GM18858 (cell line): ENCODE measurements around the gene TSHZ2.

ENCODE experiments used
- ATAC-seq: cut with Tn5 transposase; IDR thresholded peaks from one replicate; pipeline ENCODE4 v1.9.1; 2021; ENCODE audit not compliant: unreplicated experiment

Gene TSHZ2

DNA sequence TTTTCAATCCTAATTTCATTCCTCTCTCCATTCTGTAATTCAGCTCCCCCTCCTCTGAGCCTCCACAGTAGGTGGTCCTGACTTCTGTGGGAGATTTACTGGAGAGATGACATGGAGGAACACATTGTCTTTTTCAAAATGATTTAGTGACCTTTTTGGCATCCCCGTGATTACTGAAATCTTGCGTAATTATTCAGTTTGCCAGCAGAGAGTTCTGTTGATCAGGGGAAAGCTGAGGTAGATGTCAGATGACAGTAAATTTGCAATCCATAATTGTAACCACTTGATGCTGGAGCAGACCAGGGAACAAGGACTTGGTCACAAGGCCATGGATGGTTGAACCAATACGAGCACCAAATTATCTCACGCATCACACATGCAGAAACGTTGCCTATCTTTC lies 302.2 kb downstream of the TSHZ2 start:
- no peak for ATAC-seq

DNA sequence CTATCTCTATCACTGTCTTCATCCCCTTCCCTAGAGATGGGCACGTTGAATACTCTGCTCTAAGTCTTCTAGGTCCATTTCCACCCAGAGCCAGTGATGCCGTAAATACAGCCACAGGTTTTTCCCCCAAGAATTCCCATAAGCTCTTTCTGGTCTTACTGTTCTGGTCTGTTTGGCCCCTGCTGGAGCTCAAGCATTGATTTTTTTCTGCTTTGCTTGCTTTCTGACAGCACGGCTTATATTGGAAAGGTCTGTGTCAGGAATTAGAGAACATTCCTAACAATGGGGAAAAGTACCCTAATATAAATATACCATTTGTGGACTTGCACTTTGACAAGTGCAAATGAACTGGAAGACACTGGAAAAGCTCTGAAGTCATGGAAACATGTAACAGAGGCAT lies 302.6 kb downstream of the TSHZ2 start:
- no peak for ATAC-seq

DNA sequence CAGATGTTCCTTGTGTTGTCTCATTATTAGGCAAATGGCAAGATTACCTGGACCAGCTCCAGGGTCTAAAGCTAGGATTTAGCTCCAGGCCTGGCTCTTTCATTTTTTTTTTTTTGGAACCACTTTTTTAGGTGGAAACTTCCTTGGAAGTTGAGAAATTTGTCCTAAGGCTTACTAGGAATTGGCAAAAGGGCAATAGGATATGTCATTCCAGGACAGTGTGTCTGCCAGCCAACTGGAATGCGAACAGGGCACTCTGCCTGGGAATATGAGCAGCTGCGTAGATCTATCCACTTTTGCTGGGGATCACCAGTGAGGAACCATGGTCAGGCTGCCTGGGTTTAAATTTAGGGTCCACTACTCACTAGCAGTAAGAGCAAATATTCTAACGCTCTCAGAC lies 304.0 kb downstream of the TSHZ2 start:
- no peak for ATAC-seq

DNA sequence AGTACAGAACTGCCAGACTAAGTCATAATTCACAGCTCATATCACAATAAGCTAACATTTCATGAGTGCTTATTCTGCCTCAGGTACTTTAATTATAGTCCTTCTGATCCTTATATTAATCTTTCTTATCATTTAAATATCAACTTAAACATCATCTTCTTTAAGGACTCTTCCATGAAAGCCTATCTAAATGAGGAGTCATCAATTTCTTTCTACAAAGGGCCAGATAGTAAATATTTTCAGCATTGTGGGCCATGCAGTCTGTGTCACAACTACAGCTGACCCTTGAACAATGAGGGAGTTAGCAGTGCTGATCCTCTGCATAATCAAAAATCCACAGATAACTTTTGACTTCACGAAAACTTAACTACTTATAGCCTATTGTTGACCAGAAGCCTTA lies 306.4 kb downstream of the TSHZ2 start:
- ATAC-seq: no peak

DNA sequence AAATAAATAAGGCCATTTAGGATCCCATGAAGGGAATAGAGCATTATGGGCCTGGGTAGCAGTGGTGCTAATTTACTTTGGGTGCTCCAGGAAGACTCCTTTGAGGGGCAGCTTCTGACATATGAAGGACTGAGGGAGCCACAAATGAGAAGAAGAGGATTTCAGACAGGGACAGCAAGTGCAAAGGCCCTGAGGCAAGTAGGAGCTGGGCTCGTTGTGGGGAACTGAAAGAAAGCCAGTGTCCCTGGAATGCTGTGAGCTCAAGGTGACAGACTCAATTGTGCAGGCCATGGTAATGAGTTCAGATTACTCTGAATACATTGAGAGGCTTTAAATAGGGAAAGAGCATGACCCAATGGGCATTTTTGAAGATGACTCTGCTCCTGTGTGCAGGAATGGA lies 307.6 kb downstream of the TSHZ2 start:
- ATAC-seq: no peak

DNA sequence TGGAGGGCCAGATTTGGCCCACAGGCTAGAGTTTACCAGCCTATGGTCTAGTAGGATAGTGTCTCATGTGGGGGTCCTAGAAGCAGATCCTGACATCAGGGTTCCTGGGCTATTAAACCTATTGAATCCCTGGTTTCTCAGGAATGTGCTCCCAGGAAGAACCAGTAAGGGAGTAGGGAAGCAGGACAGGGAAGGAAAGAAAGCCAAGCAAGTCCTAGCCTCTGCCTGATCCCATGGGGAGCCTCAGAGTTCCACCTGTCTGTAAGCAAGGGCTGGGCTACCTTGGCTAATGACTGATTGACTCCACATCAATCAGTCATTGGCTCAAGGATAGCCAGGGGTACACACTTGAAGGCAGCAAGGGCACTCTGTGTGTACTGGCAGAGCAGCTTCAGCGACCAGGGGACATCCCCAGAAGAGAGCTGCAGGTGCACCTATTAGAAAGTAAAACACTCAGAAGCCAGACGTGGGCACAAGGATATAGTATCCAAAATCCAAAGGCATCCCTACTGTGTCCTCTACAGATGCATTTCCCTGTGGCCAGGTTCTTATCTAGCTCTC lies 309.5 kb downstream of the TSHZ2 start:
- no peak for ATAC-seq

DNA sequence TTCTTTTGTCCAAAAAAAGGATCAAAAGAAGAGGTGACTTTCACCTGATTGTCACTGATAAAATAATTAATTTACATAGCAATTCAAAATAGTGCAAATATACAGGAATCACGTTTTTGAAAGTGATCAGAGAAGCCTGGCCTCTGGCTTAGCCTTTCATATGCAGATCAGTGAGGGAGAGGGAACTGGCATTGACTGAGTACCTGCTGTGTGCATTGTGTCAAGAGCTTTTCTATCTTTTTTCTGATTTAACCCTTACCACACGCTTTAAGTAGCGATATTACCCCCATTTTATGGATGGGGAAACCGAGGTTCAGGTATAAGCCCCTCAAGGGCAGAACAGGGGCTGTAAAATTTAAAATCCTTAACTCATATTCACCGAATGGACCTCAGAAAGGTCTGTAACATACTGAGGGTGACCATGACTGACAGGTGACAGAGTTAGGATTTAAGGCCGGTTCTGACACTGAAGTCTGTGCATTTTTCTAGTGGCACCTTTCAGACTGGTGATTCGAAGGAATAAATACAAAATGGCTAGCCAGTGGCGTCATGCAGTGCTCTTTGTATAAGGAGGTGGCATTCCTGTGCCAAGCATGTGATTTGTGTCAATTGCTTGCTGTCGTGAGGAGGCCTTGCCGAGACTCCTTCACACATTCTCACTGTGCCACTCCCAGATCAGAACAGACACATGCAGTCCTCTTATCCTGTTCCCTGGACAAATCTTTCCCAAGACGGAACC lies 310.2 kb downstream of the TSHZ2 start:
- ATAC-seq: no peak

DNA sequence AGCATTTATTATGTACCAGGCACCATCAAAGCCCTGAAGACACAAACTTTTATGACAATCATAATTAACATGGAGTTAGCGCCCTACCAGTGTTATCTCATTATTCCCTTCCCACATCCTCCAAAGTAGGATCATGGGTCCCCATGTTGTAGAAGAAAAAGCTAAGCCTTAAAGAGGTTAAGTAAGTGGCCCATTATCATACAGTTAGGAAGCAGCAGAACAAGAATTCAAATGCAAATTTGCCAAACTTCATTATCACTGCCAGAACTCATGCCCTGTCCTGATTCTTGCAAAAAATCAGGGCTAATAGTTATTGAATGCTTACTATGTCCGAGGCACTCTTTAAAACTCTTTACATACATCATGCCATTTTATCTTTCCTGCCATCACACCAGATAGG lies 310.9 kb downstream of the TSHZ2 start:
- ATAC-seq: no peak

DNA sequence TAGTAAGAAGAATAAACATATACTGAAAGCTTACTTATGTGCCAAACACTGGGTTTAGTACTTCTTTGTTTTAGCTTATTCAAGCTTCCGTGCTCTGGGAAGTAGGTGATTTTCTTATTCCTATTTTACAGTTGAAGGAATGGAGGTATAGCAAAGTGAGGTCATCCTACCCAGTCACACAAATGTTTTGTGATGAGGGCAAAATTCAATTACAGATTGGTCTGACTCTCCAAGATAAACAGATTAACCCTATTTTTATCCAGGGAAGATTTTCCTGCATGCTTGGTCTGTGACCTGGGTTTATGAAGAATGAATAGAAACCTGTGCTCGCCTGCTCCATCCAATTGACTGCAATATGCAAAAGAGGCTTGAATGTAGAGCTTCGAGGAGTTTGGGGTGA lies 311.4 kb downstream of the TSHZ2 start:
- no peak for ATAC-seq

DNA sequence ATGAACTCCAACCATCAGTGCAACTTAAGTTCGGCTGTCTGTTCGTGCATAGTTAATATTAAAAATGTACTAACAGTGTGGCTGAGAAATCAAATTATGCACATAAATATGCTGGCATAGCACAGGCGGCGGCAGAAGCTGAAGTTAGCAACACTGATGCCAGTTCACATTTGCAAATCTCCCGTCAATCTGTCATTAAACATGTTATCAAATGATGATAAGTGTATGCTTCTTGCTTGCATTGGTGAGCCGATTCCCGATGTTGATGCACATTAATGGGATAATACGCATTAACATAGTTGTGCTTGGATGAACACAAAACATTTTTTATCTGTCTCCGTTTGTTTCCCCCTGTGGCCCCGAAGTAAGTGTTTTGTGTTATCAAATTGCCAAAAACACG lies 312.1 kb downstream of the TSHZ2 start:
- no peak for ATAC-seq

DNA sequence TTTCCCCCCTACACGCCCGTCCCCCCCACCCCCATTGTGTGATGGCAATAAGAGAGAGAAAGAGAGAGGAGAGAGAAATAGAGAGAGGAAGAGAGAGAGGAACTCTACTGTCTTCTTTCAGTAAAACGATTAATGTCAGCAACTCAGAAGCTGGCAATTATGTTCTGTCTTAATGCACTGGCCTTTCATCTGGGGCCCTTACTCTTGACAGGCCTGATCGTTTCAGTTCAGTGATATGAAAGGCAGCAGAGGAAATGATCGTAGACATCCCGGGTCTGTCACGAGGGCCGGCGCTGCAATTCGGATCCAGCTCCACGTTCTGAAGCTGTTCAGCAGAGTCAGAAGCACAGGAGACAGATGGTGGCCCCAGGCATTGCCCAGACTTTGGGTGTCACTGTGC lies 312.5 kb downstream of the TSHZ2 start:
- ATAC-seq: no peak

DNA sequence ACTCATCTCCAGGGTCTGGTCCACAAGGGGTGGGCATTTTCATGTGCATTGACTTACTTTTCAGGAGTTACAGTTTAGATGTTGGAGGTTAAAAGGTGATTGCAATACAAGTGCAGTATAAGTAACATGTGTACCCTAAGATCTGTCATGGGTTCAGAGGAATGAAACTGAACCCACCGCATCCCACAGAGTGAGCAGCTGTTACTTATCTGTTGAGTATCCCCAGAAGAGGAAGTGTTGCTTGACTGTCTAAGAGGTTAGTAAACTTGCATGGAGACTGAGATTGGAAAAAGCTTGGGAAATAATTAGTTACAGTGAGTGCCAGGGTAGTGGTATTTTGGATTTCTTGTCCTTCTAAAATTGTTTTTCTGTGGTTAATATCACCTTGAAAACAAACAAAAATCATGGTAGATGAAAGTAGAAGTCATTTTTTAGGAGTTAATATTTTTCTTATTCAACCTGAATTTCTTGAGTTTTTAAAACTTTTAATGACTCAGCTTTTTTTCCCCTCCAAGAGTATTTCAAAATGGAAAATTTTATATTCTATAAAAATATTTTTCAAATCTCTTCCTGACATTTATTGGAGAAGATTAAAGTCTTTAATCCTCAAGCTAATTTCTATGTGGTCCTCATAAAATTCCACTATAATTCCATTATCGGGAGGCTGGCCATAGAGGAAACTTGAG lies 315.3 kb downstream of the TSHZ2 start:
- ATAC-seq: no peak

DNA sequence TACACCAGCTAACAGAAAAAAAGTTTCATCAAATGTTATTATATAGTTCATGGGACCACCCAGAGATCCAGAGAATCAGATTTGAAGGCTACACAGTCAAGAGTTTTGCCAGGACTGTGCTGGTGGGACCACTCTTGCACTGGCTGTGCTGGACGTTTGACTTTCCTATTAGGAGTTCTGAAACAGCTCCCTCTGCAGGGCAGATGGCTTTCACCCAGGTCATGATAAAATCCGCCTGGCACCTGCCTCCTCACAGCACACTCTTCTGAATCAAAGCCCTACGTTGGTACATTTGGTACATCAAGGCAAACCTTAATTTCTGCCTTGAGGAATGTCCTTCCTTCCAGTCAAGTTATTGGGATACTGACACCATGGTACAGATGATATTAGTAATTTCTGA lies 319.4 kb downstream of the TSHZ2 start:
- ATAC-seq: no peak

DNA sequence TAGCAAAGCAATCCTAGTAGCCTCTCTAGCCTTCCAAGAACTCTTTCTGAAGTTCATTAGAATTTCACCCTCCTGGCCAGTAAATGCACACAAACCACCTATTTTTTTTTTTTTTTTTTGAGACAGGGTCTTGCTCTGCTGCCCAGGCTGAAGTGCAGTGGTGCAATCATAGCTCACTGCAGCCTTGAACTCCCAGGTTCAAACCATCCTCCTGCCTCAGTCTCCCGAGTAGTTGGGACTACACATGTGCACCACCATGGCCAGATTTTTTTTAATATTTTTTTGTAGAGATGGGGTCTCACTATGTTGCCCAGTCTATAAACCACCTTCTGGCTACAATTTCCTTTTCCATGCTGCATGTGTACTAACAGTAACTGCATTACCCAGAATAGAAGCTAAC lies 320.2 kb downstream of the TSHZ2 start:
- no peak for ATAC-seq

DNA sequence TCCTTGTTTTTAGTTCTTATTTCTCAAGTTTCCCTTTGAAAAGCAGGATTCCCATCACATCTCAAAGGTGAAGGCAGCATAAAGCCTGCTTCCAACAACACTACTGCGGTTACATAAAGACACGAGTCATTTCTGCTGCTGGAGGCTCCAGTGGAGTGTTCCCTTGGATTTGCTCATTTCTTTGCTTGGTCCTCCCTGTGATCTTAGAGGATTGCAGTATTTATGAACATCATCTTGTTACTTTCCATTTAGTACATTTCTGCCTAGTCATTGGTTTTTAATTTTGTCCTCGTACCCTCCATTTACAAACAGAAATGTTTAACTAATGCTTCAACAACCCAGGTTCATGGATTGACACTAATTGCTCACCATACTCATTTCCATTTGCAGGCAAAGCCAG lies 322.6 kb downstream of the TSHZ2 start:
- ATAC-seq: no peak

DNA sequence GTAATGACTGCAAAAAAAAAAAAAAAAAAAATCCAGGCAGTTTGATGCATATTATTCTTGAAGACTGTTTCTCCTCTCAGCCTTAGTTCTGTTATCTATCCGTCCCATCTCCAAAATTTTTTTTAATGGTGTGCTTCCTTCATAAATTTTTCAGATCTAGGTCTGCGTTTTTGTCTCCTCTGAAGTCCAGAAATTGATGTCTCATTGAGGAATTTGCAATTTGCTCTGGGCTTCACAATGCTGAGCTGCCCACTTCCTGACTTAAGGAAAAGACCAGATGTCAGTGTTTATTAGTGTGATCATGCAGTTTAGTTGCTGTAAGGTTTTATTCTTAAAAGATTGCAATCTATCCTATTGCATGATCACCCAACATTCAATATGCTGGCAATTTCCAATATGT lies 323.9 kb downstream of the TSHZ2 start:
- no peak for ATAC-seq

DNA sequence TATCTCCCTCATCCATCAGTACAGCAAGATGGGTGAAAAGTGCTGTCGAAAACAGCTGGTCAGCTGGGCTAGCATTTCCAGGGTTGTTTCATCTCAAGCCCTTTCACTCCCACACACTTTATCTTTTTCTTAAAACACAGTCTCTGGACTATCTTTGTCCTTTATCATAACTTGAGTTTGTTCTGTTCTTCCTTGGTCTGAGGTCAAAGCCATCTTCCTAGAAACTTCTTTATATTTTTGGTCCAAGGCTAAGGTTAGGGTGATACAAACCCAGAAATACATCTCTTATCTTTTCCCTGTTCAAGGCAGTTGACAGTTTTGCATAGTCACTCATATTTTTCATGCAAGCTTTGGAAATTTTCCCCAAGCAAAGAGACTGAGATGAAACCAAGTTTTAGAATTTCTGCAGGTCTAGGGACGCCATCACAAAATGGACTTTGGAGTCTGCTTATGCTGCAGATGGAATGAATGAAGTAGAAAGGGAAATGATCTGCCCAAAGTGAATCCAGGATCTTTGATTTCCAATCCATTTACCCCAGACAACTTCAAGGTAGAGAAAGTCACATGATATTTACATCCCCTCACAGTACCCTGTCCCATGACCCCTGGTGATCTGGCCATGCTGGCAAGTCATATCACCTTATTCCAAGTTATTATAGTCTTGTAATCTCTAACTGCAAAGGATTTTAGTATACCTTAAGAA lies 324.4 kb downstream of the TSHZ2 start:
- ATAC-seq: no peak

DNA sequence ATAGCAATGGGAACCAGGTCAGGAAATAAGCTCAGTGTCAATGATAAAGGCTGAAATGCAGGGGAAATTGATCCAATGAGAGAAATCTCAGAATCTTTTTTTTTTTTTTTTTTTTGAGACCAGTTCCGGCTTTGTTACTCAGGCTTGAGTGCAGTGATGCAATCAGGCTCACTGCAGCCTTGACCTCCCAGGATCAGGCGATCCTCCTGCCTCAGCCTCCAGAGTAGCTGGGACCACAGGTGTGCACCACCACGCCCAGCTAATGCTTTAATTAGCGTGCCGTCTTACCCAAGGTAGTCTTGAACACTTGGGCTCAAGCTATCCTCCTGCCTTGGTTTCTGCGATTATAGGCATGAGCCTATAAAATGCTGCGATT lies 325.0 kb downstream of the TSHZ2 start:
- ATAC-seq: no peak

DNA sequence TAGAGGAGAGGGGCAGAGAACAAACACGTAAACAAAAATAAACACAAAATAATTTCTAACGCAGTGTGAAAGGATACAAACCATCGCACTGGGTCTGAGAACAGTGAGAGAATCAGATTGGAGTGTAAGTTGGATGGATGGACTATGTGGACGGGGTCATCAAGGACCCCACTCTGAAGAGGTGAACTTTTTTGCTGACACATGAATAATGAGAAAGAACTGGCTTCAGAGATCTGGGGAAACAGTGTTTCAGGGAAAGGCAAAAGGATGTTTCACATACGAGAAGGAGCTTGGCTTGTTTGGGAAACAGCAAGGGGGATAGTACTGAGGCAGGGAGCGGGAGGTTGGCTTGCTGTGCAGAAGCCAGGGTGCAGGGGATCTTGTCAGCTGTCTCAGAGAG lies 326.1 kb downstream of the TSHZ2 start:
- ATAC-seq: no peak

DNA sequence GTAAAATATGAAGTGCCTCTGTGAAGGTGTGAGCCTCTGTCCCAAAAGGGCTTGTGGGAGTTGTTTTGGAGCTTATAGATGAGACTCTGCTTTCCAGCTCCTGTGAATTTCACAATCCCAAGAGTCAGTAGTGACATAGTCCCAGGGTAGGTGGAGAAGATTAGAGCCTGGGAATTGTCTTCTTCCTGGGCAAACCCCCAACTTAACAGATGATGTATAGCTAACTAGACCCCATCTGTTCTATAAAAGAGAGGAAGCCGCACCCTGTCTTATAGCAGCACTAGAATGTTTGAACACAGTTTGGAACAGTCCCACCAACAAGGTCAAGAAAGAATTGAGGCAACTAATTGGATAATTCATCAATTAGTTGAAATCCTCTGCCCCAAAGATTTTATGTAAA lies 326.8 kb downstream of the TSHZ2 start:
- no peak for ATAC-seq

DNA sequence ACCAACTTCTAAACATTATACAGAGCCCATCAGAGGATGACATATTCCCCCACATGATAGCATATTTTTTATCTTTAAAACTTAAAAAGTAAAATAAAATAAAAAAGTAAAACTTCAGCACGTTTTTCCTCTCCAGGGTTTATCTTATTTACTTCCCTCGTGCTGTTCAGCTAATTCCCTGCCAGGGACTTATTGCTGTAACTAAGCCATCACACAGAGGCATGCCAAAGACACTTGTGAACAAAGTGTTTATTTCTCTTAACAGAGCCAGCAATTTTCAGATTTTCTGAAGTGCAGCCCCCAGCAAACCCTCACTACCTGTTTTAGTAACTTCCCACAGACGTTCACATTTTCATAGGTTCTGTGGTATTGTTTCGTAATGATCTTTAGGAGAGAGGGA lies 327.7 kb downstream of the TSHZ2 start:
- no peak for ATAC-seq

DNA sequence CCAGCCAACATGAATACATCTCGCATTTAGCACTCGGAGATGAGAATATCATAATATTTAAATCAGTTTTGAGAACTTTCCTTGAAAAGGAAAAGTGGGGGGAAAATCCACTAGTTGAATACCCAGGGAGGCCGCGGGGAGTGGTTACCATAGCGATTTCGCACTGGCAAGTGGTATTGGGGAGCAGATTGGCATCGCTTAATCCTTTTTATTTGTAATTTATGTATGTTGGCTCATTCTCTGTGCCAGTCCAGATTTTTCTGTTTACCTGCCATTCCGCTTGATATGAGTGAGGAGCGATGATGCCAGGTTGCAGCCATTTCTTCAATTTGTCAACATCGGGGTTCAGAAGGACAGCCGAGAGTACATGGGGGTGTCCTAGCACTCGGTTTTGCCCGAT lies 329.7 kb downstream of the TSHZ2 start:
- ATAC-seq: no peak
